Neural cell (in vitro differentiated cells): Measurements from ENCODE around the gene RASL11B.

Experiments
- CTCF ChIP-seq: fragments of 450-650 bp; IDR thresholded peaks from 2 replicates; pipeline ENCODE4 v1.5.1; 2014; ENCODE audit warnings: antibody characterized with exemption, mild to moderate bottlenecking, moderate library complexity; ENCODE audit not compliant: poor library complexity, severe bottlenecking
- EP300 ChIP-seq: fragments of 450-650 bp; conservative IDR thresholded peaks from 2 replicates; pipeline ENCODE4 v1.6.1; 2014; ENCODE audit warnings: antibody characterized with exemption, mild to moderate bottlenecking, moderate library complexity; ENCODE audit not compliant: poor library complexity, severe bottlenecking
- EZH2 ChIP-seq: fragments of 200-600, 300-800 bp; shearing (Covaris generic), sonication (generic); IDR thresholded peaks from 2 replicates; pipeline ENCODE4 v1.6.1; 2014; ENCODE audit warnings: antibody characterized with exemption, low read length, borderline replicate concordance, mild to moderate bottlenecking; ENCODE audit not compliant: insufficient read depth, poor library complexity, severe bottlenecking
- MXI1 ChIP-seq: fragments of 450-650 bp; conservative IDR thresholded peaks from 2 replicates; pipeline ENCODE4 v1.6.1; 2014; ENCODE audit warnings: antibody characterized with exemption, mild to moderate bottlenecking; ENCODE audit not compliant: poor library complexity, severe bottlenecking
- POLR2AphosphoS5 ChIP-seq: IDR thresholded peaks from 2 replicates; pipeline ENCODE4 v1.6.1; 2012
- RAD21 ChIP-seq: fragments of 450-650 bp; conservative IDR thresholded peaks from 2 replicates; pipeline ENCODE4 v1.6.1; 2014; ENCODE audit warnings: antibody characterized with exemption, mild to moderate bottlenecking, moderate library complexity
- SMC3 ChIP-seq: fragments of 450-650 bp; conservative IDR thresholded peaks from 2 replicates; pipeline ENCODE4 v1.6.1; 2014; ENCODE audit warnings: antibody characterized with exemption, mild to moderate bottlenecking, moderate library complexity; ENCODE audit not compliant: poor library complexity
- TAF1 ChIP-seq: IDR thresholded peaks from 2 replicates; pipeline ENCODE4 v1.6.1; 2012; ENCODE audit warnings: low read depth

GRCh38 chr4:52880994-52881393 is 18.9 kb downstream of the RASL11B start:
- no peak for TF ChIP-seq CTCF
- TF ChIP-seq EZH2: no peak
- TF ChIP-seq MXI1: no peak
- TF ChIP-seq EP300: no peak
- TF ChIP-seq RAD21: no peak
- TF ChIP-seq POLR2AphosphoS5: no peak
- no peak for TF ChIP-seq TAF1
- TF ChIP-seq SMC3: no peak
